HG02938 (cell line): ENCODE measurements around the gene STON2.
A peak's percentile ranks its signal among the peaks of the same experiment; 100 is the strongest.

ENCODE experiments used
- ATAC-seq: cut with Tn5 transposase; IDR thresholded peaks from one replicate; pipeline ENCODE4 v1.9.1; 2021; ENCODE audit warnings: mild to moderate bottlenecking, moderate library complexity; ENCODE audit not compliant: unreplicated experiment

Gene STON2

DNA sequence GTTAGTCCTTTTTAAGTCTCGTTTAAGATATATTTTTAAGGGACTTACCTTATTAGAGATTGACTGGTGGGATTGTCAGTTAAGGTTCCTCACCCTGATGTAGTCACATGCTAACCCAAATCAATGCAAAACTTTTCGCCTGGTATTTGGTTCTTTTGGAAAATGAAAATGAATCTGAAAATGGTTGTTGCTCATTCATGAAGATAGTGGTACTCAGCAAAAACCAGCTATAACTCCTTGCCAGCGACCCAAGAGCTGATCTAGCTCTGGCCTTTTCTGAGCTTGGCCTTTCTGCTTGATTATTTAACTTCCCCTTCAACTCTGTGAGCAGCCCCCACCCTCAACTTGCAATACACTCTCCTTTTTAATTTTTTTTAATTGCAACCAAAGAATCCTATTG, 94.4 kb downstream of the STON2 start:
- ATAC-seq: no peak

DNA sequence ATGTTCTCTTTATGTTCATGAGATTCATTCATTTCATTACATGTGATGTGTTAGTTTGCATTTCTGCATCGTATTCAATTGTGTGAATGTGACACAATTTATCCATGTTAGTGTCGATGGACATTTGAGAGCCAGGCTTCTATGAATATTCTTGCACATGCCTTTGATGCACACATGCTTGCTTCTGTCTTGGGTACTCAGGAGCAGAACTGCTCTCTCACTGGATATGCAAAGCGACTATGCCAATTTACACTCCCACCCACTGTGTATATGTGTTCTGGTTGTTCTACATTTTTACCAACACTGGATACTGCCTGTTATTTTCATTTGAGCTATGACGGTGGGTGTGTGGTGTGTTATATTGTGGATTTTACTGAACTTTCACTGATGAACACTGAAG, 95.1 kb downstream of the STON2 start:
- no peak for ATAC-seq

DNA sequence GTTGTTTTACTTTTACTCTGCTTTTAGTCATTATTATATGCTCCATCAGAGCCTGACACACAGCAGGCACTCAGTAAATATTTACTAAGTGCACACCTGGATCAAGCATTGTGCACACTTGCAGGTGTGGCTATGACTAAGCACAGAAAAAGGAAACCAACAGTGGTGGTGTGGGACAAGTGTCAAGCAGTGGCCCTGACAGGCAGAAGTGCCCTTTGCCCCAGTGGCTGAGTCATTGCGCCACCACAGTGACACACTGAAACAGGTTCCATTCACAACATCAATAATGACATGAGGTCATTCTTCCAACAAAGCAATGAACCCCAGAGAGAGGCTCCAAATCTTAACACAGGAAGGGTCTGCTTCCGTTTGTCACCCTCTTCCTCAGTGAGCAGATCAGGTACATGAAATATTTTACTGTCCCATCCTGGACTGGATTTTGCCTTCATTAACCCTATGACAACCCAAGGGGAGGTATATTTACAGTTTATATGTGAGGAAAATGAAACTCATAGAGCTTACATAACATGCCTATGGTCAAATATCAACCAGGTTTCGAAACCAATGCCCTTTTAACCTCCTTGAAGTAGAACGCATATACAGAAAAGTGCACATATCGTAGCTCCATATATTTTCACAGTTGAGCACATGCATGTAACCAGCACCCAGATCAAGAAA, 96.7 kb downstream of the STON2 start:
- peak; percentile 95 for ATAC-seq

DNA sequence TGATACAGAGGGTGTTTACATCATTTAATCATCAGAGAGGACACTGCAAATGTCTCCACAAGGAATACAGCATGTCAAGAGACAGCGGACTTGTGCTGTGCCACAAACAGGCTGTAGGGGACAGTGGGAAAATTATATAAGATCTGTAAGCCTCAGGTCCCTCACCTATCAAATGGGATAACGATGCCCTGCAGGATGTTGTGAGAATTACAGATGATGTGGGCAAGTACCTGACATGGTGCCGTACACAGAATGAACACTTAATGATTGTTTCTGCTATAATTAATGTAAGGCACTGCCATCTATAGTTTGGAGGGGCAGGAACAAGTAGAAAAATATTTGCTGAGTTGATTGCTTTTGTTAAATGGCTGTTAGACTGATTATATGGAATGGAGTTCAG, 97.5 kb downstream of the STON2 start:
- no peak for ATAC-seq

DNA sequence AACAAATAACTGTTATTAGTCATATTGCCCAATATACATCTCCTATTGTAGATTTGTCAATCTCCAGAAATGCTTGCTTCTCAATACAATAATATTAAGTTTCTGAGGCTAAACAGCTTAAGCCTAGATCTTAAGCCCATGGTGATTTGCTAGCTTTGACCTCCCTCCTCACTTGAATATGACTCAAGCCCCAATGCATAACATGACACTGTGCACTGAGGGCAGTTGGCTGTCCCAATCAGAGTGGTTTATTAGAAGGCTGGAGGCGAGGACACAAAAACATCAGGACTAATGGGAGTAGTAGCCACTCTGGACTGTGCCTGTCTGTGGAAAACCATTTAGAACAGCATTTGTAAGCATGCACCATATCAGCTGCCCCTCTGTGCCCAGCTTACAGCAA, 98.3 kb downstream of the STON2 start:
- ATAC-seq: no peak

DNA sequence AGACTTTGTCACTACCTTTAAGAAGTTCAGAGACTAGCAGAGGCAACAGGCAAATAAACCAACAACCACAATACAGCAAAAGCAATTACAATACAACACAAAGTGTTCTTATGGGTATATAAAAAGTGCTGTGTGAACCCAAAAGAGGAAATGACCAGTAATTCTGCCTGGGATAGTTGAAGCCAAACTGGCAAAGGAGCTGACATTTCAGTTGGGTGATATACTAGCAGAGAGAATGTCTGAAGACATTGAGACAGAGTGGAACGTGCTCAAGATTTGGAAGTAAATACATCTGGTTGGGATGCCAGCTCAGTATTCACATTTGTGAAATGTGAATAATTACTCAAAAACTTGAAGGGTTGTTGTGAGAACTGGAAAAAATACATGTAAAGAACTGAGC, 98.8 kb downstream of the STON2 start:
- no peak for ATAC-seq

DNA sequence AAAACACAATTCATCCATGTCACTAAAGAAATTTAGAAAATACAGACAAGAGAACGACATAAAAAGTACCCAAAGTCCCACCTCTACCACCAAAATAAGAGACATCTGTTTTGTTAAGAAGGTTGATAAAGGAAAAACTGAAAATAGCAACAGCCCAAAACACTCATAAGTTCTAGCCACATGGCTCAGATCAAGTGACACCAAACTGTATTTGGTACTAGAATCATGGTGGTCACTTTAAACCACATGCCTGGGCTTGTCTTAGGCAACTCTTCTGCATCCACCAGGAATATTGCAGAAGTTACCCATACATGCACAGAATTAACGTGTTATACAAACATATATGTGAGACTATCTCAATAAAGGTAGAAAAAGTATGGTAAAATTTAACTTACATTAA, 101.2 kb downstream of the STON2 start:
- no peak for ATAC-seq

DNA sequence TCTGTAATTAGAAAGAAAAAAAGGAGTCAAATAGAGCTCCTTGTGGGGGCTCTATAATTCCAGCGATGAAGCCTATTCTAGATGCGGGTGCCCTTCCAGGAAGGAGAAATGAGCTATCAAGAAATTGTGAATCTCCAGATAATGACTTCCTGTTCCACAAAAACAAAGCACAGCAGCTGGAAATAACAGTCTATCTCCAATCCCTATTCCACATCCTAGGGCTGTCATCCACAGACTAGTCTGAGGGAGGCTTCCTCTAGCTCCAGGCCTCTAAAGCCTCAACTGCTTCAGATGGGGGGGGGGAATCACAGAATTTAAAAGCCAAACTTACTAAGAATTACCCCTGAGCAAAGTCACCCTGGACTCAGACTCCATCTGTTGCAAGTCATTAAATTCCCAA, 102.0 kb downstream of the STON2 start:
- ATAC-seq: no peak

DNA sequence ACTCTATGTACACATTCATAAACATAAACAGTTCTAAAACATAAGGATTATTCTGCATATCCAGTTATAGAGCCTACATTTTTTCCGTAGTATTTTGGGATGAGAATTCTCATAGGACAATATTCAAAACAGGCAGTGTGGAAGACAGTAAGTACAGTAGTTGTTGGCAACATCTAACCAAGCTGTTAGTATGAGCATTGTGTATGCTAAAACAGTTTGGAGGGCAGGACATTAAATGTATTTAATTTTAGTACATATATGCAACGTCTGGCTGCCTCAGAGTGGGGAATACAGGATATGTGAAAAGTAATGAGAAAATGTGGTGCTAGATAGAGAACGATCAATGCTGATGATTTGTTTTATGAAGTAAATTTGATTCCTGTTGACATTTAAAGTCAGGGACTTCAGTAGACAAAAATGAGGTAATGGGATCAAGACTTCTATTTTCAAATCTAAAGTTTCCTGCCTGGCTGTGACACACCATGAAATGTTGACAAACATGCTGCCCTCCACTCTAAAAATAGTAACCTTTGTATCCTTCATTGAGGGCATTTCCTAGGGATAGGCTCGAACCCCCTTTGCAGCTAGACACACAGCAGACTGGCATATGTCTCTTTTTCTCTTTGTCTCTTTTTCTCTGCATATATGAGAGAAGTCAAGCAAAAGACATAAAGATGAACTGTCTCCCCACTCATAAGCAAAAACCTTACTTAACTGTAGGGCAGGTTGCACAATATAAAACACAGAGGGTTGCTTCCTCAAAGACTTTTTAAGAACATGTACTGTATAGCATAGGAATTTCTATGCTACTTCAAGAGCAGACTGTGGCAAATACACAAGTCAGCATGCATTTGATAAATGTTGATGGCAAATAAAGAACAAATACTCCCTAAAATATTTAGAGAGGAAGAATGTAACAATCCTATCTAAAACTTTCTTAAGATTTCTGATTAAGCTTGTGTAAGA, 103.9 kb downstream of the STON2 start:
- ATAC-seq: no peak

DNA sequence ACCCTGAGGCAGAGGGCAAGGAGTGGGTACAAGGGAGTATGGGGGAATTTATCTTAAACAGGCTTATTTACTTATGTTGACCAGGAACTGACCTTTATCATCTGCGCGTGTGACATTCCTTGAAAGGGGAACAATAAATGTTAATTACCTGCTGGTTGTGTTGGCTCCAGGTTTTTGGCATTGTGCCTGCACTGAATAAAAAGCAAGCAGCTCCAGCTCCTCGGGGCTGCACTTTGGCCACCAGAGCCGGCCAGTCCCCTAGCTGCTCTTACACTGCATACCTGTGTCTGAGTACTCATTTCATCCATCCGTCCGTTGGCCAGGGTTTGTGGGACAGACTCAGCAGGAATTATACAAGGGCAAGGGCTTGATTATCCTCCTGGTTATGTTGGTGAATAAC, 110.6 kb downstream of the STON2 start:
- no peak for ATAC-seq

DNA sequence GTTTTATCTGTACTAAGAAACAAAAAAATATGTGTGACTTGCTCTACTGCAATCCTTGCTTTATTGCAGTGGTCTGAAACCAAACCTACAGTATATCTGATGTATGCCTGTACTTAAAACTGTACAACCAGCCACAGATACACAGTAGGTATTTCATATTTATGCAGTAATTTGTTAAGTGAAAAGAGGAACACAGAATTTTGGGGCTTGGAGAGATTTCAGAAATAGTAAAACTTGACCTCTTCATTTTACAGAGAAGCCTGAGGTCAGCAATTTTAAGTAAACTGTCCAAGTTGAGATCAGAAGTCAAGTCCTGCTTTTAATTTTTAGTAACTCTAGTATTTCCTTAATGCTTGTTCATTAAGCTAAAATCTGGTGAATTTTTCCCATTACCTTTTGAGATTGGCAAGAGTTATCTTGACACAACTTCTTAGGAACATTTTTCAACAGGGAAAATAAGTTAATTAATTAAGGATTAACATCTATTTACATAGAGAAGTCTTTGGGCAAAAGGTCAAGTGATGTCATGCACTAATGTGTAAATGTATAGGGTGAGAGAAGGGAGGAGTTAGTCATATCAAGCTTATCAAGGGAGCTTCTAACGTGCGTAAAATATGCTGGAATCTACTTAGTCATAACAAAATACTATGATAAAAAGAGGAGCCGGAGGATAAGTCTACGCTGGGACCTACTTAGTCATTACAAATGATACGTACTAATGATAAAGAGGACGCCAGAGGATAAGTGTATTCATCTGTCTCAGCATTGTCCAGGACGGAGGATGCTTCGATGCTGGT, 113.4 kb downstream of the STON2 start:
- no peak for ATAC-seq

DNA sequence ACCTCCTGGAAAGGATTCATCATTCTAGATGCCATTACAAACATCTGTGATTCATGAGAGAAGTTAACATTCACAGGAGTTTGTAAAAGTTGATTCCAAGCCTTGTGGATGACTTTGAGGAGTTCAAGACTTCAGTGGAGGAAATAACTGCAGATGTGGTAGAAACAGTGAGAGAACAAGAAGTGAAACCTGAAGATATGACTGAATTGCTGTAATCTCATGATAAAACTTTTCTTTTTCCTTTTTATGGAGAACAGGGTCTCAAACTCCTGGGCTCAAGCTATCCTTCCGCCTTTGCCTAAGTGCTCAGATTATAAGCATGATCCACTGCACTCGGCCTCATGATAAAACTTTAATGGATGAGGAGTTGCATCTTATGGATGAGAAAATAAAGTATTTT, 114.9 kb downstream of the STON2 start:
- no peak for ATAC-seq

DNA sequence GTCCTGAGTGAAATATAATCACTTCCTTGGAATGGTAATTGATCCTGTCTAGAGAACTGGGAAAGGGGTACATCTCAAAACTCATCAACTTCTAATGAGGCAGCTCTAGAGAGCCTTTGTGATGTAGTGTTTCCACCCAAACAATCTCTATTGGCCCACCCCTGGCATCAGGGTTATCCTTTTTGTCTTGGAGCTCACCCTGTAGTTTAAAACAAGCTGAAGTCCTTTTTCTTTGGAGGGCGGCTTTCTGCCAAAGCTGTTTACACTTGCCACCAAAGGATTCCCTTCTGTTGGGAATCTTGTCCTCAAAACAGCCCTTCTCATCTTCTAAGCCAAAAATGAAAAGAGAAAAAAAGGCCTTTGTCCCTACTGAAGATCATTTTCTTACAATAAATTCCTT, 118.8 kb downstream of the STON2 start:
- ATAC-seq: no peak

DNA sequence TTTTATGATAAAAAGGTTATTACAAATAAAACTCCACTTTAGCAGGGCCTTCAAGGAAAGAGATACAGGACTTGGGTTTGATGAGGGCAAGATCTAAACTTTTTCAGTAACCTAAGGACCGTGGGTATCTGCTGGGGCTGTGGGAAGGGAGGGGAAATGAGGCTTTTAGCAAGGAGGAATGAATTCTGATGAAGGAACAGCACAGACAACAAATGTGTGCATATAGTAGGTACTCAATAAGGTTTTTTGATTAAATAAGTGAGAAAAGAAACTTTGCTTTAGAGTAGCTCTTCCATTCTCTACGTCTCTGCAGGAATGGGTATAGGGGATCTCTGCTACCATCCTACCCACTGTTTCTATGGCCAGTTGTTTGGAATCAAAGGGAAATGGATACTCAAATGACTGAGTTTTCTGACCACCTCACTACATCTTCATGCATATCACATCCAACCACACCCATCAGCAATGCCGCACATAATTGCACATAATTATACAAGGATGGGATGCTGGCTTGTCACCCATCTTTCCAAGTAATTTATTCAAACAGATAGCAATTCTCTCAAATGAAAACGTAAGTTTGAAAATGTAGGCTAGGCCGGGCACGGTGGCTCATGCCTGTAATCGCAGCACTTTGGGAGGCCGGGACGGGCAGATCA, 119.9 kb downstream of the STON2 start:
- ATAC-seq: no peak

DNA sequence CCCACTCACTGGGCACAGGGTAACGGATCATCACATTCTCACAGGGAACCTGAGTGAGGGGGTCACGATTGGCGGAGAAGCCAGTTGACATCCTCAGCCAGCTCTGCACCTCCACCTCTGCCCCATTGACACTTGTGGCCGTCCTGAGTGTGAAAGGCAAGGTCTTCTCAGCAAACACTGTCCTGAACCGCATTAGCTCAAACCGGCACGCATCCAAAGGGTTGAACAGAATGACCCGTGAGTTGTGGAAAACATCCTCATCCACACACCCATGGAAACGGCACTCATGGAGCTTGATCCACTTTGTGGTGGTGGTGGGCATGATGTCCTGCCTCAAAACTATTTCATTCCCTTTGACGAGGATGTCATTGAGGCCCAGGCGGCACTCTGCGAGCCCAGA, 123.0 kb downstream of the STON2 start:
- no peak for ATAC-seq

DNA sequence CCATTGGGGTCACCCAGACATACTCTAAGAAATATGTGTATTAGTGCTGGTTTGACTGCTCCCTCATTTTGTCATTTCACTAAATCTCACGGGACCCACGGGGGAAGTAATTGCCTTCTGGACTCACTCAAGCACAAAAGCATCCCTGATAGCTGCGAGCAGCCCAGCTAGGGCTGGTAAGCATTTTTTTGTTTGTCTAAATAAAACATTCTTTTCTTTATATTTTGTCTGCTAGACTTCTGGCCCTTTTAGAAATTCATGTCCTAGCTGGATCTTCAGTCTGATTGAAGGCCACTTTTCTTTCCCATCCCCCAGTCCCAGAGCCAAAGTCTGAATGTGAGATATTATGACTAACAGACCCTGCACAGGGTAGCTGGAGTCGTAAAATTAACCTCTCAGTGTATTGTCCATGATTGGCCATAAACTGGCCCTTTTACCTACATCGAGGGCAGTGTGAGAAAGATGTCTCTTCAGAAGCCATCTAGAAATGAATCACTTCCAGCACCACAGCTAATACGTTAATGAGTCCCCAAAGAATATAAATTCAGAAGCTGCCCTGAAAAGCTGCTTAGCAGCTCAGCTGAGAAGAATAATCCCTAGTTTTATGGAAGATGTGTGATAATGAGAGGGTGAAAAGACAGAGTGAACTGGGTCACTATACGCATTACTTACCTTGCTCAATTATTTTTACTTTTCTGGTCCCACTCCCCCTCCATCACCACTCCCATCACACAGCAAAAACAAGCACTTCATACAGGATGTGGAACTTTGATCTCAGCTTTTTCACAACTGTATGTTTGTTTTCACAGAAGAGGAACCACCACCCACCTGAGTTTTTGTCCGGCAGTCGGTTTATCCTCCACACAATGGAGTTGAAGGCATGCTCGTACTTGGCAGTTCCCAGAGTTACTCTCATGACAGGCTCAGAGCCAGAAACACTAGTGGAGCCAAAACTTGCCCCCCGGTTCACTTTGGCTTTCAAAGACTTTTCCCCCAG, 123.8 kb downstream of the STON2 start:
- peak; percentile 55 for ATAC-seq

DNA sequence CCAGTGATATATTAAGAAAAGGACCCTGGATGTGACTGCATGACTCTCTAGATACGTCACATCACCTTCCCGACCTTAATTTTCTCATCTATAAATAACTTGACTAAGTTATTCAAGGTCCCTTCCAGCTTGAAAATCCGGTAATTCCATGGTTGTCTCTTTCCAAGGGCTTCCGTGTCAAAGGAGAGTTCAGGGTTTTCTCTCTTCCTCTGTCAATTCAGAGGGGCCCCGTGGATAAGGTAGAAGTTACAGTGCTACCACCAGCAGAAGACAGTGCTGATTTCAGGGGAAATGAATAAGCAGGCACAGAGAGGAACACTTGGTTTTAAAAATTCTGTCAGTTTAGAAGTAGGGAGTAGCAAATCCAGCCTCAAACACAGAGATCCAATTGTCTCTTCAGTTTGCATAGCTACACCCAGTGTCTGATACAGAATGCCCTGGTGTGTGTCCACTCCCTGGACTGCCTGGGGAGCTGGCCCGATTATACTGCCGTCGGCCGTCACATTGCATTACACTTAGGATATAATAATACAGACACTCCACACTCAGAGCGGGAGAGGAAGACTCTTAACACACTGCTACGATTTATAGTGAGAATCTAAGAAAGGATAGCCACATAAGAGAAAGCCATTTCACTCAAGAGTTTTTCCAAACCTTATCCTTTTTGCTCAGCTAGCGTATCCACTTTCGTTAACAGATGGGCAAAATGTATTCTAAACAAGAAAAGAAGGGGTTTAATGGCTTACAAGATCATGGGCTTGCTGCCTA, 124.6 kb downstream of the STON2 start:
- no peak for ATAC-seq

DNA sequence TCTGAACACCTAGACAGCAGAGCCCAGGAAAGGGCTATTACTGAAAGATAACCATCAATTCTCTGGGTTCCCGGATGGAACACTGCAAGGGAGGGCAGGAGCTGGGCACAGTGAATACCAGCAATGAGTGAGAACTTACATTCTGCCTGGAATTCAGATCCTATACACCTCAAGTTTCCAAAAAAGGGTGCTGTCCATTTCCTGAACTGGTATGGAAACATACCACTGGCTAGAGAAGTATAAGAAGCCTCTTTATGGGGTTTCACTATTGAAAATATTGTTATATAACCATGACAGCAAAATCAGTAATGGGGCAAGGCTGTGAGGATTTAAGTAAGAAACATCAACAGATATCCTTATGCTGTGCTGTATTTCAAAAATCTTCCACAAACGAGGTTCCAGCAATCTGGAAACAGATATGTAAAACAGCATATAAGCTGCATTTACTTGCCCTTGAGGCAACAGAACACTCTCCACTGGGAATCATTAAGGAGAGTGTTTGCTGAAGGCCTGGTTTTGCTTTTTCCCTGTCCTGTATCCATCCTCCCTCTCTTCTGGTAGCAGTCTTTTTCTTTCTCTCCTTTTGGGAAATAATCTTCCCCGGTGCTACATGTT, 126.1 kb downstream of the STON2 start:
- no peak for ATAC-seq

DNA sequence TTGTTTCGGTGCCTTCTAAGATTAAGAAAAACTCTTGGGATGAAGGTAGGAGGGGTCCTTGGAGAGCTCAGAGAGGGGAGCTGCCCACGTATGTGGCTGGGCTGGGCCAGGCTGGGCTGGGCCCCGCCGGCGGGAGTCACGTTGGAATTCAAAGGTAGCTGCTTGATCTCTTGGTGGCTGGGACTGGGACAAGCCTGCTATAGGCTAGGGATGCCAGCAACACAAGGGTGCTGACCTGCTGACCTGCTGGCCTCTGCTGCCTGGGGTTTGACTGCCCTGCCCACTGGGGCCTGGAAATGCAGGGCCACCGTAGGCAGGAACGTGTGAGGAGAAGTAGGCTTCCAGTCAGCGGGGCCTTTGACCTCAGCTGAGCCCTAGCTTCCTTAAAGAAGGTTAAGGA, 126.6 kb downstream of the STON2 start:
- ATAC-seq: no peak
